K562 (cell line): Measurements from ENCODE around the gene CGREF1. TPM values are rescaled to one million over a fixed set of nuclear protein-coding genes. Genes with fewer than 3 reads are reported as not detected.

Source experiments
- CBFA2T3 ChIP-seq: fragments of 450-650 bp; IDR thresholded peaks from 2 replicates; pipeline ENCODE4 v1.6.1; 2017
- DPF2 ChIP-seq: fragments of 450-650 bp; IDR thresholded peaks from 2 replicates; pipeline ENCODE4 v1.6.1; 2016
- EHMT2 ChIP-seq: fragments of 450-650 bp; IDR thresholded peaks from 2 replicates; pipeline ENCODE4 v1.6.1; 2018; ENCODE audit warnings: antibody characterized with exemption
- ERF ChIP-seq: fragments of 450-650 bp; formaldehyde crosslinking; IDR thresholded peaks from 2 replicates; pipeline ENCODE4 v1.4.0; 2020; ENCODE audit warnings: mild to moderate bottlenecking, mixed read lengths
- ETS2 ChIP-seq: IDR thresholded peaks from 2 replicates; pipeline ENCODE4 v1.6.1; 2016; ENCODE audit warnings: borderline replicate concordance, missing genetic modification characterization, mild to moderate bottlenecking, moderate library complexity, missing compliant biosample characterization; ENCODE audit not compliant: poor library complexity, severe bottlenecking
- IRF1 ChIP-seq: sonication (generic); formaldehyde crosslinking; IDR thresholded peaks from 2 replicates; pipeline ENCODE4 v1.8.0; 2022; ENCODE audit warnings: missing genetic modification reagents, mild to moderate bottlenecking, borderline replicate concordance
- IRF2 ChIP-seq: sonication (generic); formaldehyde crosslinking; IDR thresholded peaks from 2 replicates; pipeline ENCODE4 v1.8.1; 2022; ENCODE audit warnings: mild to moderate bottlenecking, missing genetic modification reagents
- MCM5 ChIP-seq: fragments of 450-650 bp; IDR thresholded peaks from 2 replicates; pipeline ENCODE4 v1.6.1; 2016; ENCODE audit warnings: low read depth
- MYNN ChIP-seq, 2 experiments: sonication (generic); formaldehyde crosslinking in 1 of 2; IDR thresholded peaks; 2 replicates each; pipeline versions ENCODE4 v1.5.0 to v1.6.1; 2016 to 2020; ENCODE audit warnings: antibody characterized with exemption in 1 of 2, missing genetic modification reagents in 1 of 2
- NEUROD1 ChIP-seq: fragments of 150-350 bp; IDR thresholded peaks from 2 replicates; pipeline ENCODE4 v1.6.1; 2014; ENCODE audit warnings: borderline replicate concordance, low read length, low read depth; ENCODE audit not compliant: partially characterized antibody
- NFIC ChIP-seq: fragments of 450-650 bp; IDR thresholded peaks from 2 replicates; pipeline ENCODE4 v1.6.1; 2017; ENCODE audit warnings: mild to moderate bottlenecking, inconsistent platforms
- NONO ChIP-seq, 2 experiments: fragments of 200-400 bp in 1 of 2; fragments of 450-650 bp in 1 of 2; formaldehyde crosslinking in 1 of 2; IDR thresholded peaks; 2 replicates each; pipeline ENCODE4 v1.6.1; 2017; ENCODE audit warnings: low read depth in 2 of 2, mild to moderate bottlenecking in 2 of 2, moderate library complexity in 2 of 2, low read length in 1 of 2
- PHF8 ChIP-seq: fragments of 200-600 bp; sonication (generic); IDR thresholded peaks from 2 replicates; pipeline ENCODE4 v1.6.1; 2012; ENCODE audit warnings: mixed run types, mild to moderate bottlenecking, inconsistent platforms, low read length, moderate library complexity, borderline replicate concordance
- POLR2H ChIP-seq: IDR thresholded peaks from 2 replicates; pipeline ENCODE4 v1.6.1; 2016; ENCODE audit warnings: missing genetic modification characterization, low read depth, mild to moderate bottlenecking, control low read depth, missing compliant biosample characterization, moderate library complexity
- PRDM10 ChIP-seq: fragments of 450-650 bp; IDR thresholded peaks from 2 replicates; pipeline ENCODE4 v1.6.1; 2018; ENCODE audit not compliant: partially characterized antibody
- STAG1 ChIP-seq: sonication (generic); formaldehyde crosslinking; IDR thresholded peaks from 2 replicates; pipeline ENCODE4 v1.5.0; 2020; ENCODE audit warnings: missing genetic modification reagents, borderline replicate concordance
- TEAD1 ChIP-seq, 2 experiments: fragments of 450-650 bp in 1 of 2; sonication (generic) in 1 of 2; formaldehyde crosslinking; IDR thresholded peaks; 2 replicates each; pipeline versions ENCODE4 v1.4.0 to v1.8.0; 2020 to 2022; ENCODE audit warnings: mild to moderate bottlenecking in 2 of 2, missing genetic modification reagents in 1 of 2
- THRAP3 ChIP-seq: fragments of 450-650 bp; IDR thresholded peaks from 2 replicates; pipeline ENCODE4 v1.6.1; 2016; ENCODE audit warnings: mild to moderate bottlenecking, inconsistent platforms, borderline replicate concordance
- TOE1 ChIP-seq, 2 experiments: fragments of 450-650 bp in 1 of 2; sonication (generic) in 1 of 2; formaldehyde crosslinking in 1 of 2; IDR thresholded peaks; 2 replicates each; pipeline versions ENCODE4 v1.7.1 to v1.8.0; 2016 to 2022; ENCODE audit warnings: borderline replicate concordance in 2 of 2, mild to moderate bottlenecking in 2 of 2, antibody characterized with exemption in 1 of 2, inconsistent platforms in 1 of 2, low read depth in 1 of 2, missing genetic modification reagents in 1 of 2, moderate library complexity in 1 of 2
- ZEB2 ChIP-seq: fragments of 450-650 bp; IDR thresholded peaks from 2 replicates; pipeline ENCODE4 v1.6.1; 2016
- ZNF707 ChIP-seq: fragments of 250-450 bp; sonication (Bioruptor Pico); conservative IDR thresholded peaks from 2 replicates; pipeline ENCODE4 v1.8.0; 2022; ENCODE audit warnings: inconsistent platforms, mild to moderate bottlenecking, moderate library complexity
- ZNF780A ChIP-seq: fragments of 250-450 bp; sonication (Bioruptor Pico); IDR thresholded peaks from 2 replicates; pipeline ENCODE4 v1.5.0; 2021; ENCODE audit warnings: mild to moderate bottlenecking
- ZZZ3 ChIP-seq: fragments of 450-650 bp; IDR thresholded peaks from 2 replicates; pipeline ENCODE4 v1.6.1; 2016; ENCODE audit warnings: antibody characterized with exemption, mild to moderate bottlenecking, moderate library complexity
- polyA plus RNA-seq, 8 experiments: library from polyadenylated mRNA; depleted of rRNA in 4 of 8; stranded (reverse) in 5 of 8; unstranded in 3 of 8; fragments of >200 nt; fragmentation: Nextera tagmentation in 2 of 8; fragmentation: Illumina TruSeq in 1 of 8; extraction: Ambion mirVana in 2 of 8; extraction: Trizol in 1 of 8; gene quantifications; 2 replicates each; pipeline versions ENCODE4 v1.2.1 to v1.2.3, GENCODE V29; 2011 to 2014; ENCODE audit warnings: inconsistent platforms in 1 of 8, missing spikeins in 1 of 8
- total RNA-seq, 7 experiments: library from RNA; depleted of rRNA in 6 of 7; stranded (reverse); fragments of >200 nt in 6 of 7; fragmentation: Illumina TruSeq in 2 of 7; extraction: Trizol in 2 of 7; gene quantifications; 2 replicates each; pipeline versions ENCODE4 v1.2.1 to v1.2.3, GENCODE V29; 2011 to 2021; ENCODE audit warnings: low replicate concordance in 1 of 7

CGREF1 gene
- total and polyA plus RNA-seq, 9 of the 15 experiments (the other 6 are each of a cell fraction or from before 2014, with no cell fraction given) = 0.07 to 0.50 (median 0.37) TPM

GRCh38 chr2:27050996-27051901 lies 67.7 kb downstream of the CGREF1 start, which contains the start of gene AGBL5 (continued):
- TF ChIP-seq DPF2 (peak; percentile 70), PRDM10 (no peak), POLR2H (peak; percentile 100), NEUROD1 (peak; percentile 74), IRF2 (CRISPR knock-in tag) (no peak), MYNN (IDR thresholded peaks at IDR 0.05) (peak; percentile 18; the same call in 1 of the 2 replicates), MYNN (CRISPR knock-in tag; IDR thresholded peaks at IDR 0.05) (no peak), ZNF707 (CRISPR knock-in tag) (no peak), ZZZ3 (0 out of 2 replicates have a peak, but pooled peaks have one; percentile 22), NFIC (peak; percentile 71), TEAD1 (CRISPR knock-in tag; IDR thresholded peaks at IDR 0.05) (peak in 1 of 2 experiments; percentile 32; a peak in 2 of 4 replicates), TOE1 (IDR thresholded peaks at IDR 0.05; ENCODE audit: borderline replicate concordance) (peak; percentile 61), TOE1 (CRISPR knock-in tag; IDR thresholded peaks at IDR 0.05; ENCODE audit: borderline replicate concordance, low read depth) (peak; percentile 73; the same call in 1 of the 2 replicates), ZEB2 (no peak; the same call in 1 of the 2 replicates), CBFA2T3 (no peak), IRF1 (CRISPR knock-in tag) (peak; percentile 87; the same call in 1 of the 2 replicates), ZNF780A (CRISPR knock-in tag) (no peak), PHF8 (peak; percentile 60; the same call in 1 of the 2 replicates), NONO (IDR thresholded peaks at IDR 0.05; ENCODE audit: low read depth in 2 of 2, low read length in 1 of 2) (peak in 1 of 2 experiments; percentile 22; a peak in 1 of 4 replicates), EHMT2 (no peak), THRAP3 (no peak), ETS2 (tag) (no peak), ERF (CRISPR knock-in tag) (peak; percentile 78; the same call in 1 of the 2 replicates), STAG1 (0 out of 2 replicates have a peak, but pooled peaks have one; percentile 24), MCM5 (no peak)
